TTC549 (cell line): ENCODE measurements around the gene CDC7.

Experiments used
- FAIRE-seq: peaks from 2 replicates; lab custom pipeline; 2012; peaks lifted over from hg19 to GRCh38; lab: Jason Lieb, UNC

Gene CDC7

GRCh38 chr1:91549041-91549735 is 48.5 kb downstream of the CDC7 start:
- no peak for FAIRE-seq

GRCh38 chr1:91550961-91551360 is 50.3 kb downstream of the CDC7 start:
- FAIRE-seq, result no peak

GRCh38 chr1:91552091-91552490 is 51.4 kb downstream of the CDC7 start:
- FAIRE-seq, result no peak

- FAIRE-seq, result no peak
Observed at GRCh38 chr1:91552596-91552995, 51.9 kb downstream of the CDC7 start.

GRCh38 chr1:91553177-91553591 is 52.5 kb downstream of the CDC7 start:
- no peak for FAIRE-seq

- FAIRE-seq, result no peak
Observed at GRCh38 chr1:91555074-91555730, 54.6 kb downstream of the CDC7 start.

- no peak for FAIRE-seq
Observed at GRCh38 chr1:91555821-91556531, 55.3 kb downstream of the CDC7 start.

- FAIRE-seq, result no peak
Observed at GRCh38 chr1:91556556-91556955, 55.9 kb downstream of the CDC7 start.

GRCh38 chr1:91557039-91557690 is 56.5 kb downstream of the CDC7 start:
- no peak for FAIRE-seq

- FAIRE-seq, result no peak
Observed at GRCh38 chr1:91557826-91558225, 57.2 kb downstream of the CDC7 start.

- FAIRE-seq, result no peak
Observed at GRCh38 chr1:91559046-91559750, 58.5 kb downstream of the CDC7 start.

- no peak for FAIRE-seq
Observed at GRCh38 chr1:91559838-91560565, 59.4 kb downstream of the CDC7 start.

- FAIRE-seq, result no peak
Observed at GRCh38 chr1:91564888-91565701, 64.4 kb downstream of the CDC7 start.

- no peak for FAIRE-seq
Observed at GRCh38 chr1:91567583-91567982, 66.9 kb downstream of the CDC7 start.

GRCh38 chr1:91568261-91568660 is 67.6 kb downstream of the CDC7 start:
- no peak for FAIRE-seq

GRCh38 chr1:91569411-91570119 is 68.9 kb downstream of the CDC7 start:
- FAIRE-seq, result no peak

- no peak for FAIRE-seq
Observed at GRCh38 chr1:91570120-91570448, 69.4 kb downstream of the CDC7 start.

GRCh38 chr1:91572044-91572443 is 71.4 kb downstream of the CDC7 start:
- FAIRE-seq, result no peak
